GM12878 (cell line): ENCODE results near the gene CDKN2B-AS1. TPM values are rescaled to one million over a fixed set of nuclear protein-coding genes. Genes with fewer than 3 reads are reported as not detected.
A peak's percentile ranks its signal among the peaks of the same experiment; 100 is the strongest.

Experiments
- ATAC-seq: fragments of 200-7000 bp; cut with Tn5 transposase; 3 replicates; pipeline ENCODE4 v1.9.1; 2020; ENCODE audit warnings: mild to moderate bottlenecking, moderate library complexity
- BruUV-seq: library from RNA; stranded (reverse); fragments of 400-500 nt; replicated peaks from 2 replicates; lab custom pipeline; 2021; lab: Mats Ljungman, UMichigan
- CTCF ChIA-PET: fragments of 300-600 bp; sonication (Branson Sonifier 250); formaldehyde crosslinking; extraction: SDS; loops from one replicate; lab custom pipeline; 2021; ENCODE audit warnings: inconsistent platforms; lab: Yijun Ruan, JAX
- POLR2A ChIA-PET: fragments of 350-600 bp; formaldehyde crosslinking; extraction: SDS; loops from one replicate; lab custom pipeline; 2021; ENCODE audit warnings: inconsistent platforms; lab: Charles Lee
- RAD21 ChIA-PET: fragments of 300-600 bp; sonication (Branson Sonifier 250); formaldehyde crosslinking; loops from one replicate; lab custom pipeline; 2023; ENCODE audit warnings: antibody characterized with exemption; ENCODE audit not compliant: unreplicated experiment; lab: Charles Lee
- SMC1A ChIA-PET: fragments of 300-600 bp; sonication (Branson Sonifier 250); formaldehyde crosslinking; loops from one replicate; lab custom pipeline; 2023; ENCODE audit not compliant: unreplicated experiment, uncharacterized antibody; lab: Charles Lee
- DNase-seq: peaks from one replicate; pipeline ENCODE4 v3.0.0-alpha.2; 2011; ENCODE audit warnings: low read depth, low spot score
- FAIRE-seq: peaks from 3 replicates; lab custom pipeline; 2011; peaks lifted over from hg19 to GRCh38; lab: Jason Lieb, UNC
- H2AFZ ChIP-seq: 2 replicates; pipeline ENCODE4 v1.6.0; 2011; ENCODE audit warnings: low read depth, low read length, control low read depth; ENCODE audit not compliant: control insufficient read depth
- H3K27ac ChIP-seq: 2 replicates; pipeline ENCODE4 v1.5.1; 2011; ENCODE audit warnings: control low read depth; ENCODE audit not compliant: control insufficient read depth, insufficient read depth
- H3K27me3 ChIP-seq, 2 experiments: replicated peaks in 1 of 2; 2 replicates each; pipeline versions ENCODE4 v1.6.0 to v1.6.1; 2011; ENCODE audit warnings: low read length in 1 of 2; ENCODE audit not compliant: control insufficient read depth in 2 of 2, insufficient read depth in 2 of 2
- H3K36me3 ChIP-seq, 2 experiments: 2 replicates each; pipeline ENCODE4 v1.5.1; 2011; ENCODE audit warnings: low read length in 1 of 2; ENCODE audit not compliant: control insufficient read depth in 2 of 2, insufficient read depth in 2 of 2
- H3K4me1 ChIP-seq: 2 replicates; pipeline ENCODE4 v1.6.1; 2011; ENCODE audit warnings: mild to moderate bottlenecking, low read length, moderate library complexity, mixed read lengths; ENCODE audit not compliant: control insufficient read depth, insufficient read depth
- H3K4me2 ChIP-seq: 2 replicates; pipeline ENCODE4 v1.6.0; 2011; ENCODE audit warnings: control low read depth; ENCODE audit not compliant: control insufficient read depth, insufficient read depth
- H3K4me3 ChIP-seq: fragments of 200-600 bp; sonication (generic); 2 replicates; pipeline ENCODE4 v1.5.1; 2016
- H3K79me2 ChIP-seq: 2 replicates; pipeline ENCODE4 v1.6.0; 2011; ENCODE audit warnings: low read length; ENCODE audit not compliant: control insufficient read depth, insufficient read depth
- H3K9ac ChIP-seq: 2 replicates; pipeline ENCODE4 v1.8.0; 2011; ENCODE audit warnings: low read length, control low read depth, mixed read lengths; ENCODE audit not compliant: control insufficient read depth, insufficient read depth
- H3K9me3 ChIP-seq: replicated peaks from 3 replicates; pipeline ENCODE4 v1.5.1; 2011; ENCODE audit warnings: mild to moderate bottlenecking, low read length; ENCODE audit not compliant: control insufficient read depth, insufficient read depth
- H4K20me1 ChIP-seq: 2 replicates; pipeline ENCODE4 v1.6.0; 2011; ENCODE audit not compliant: control insufficient read depth, insufficient read depth
- CBX5 ChIP-seq: sonication (generic); IDR thresholded peaks from 2 replicates; pipeline ENCODE4 v1.6.1; 2016; ENCODE audit warnings: low read depth, moderate library complexity, mild to moderate bottlenecking, inconsistent platforms
- EGR1 ChIP-seq, 2 experiments: IDR thresholded peaks; 1 replicate in 1 of 2; 2 replicates in 1 of 2; pipeline ENCODE4 v1.6.1; 2011 to 2012; ENCODE audit warnings: low read depth in 2 of 2, low read length in 2 of 2, borderline replicate concordance in 1 of 2, mild to moderate bottlenecking in 1 of 2, moderate library complexity in 1 of 2
- EZH2 ChIP-seq: IDR thresholded peaks from 2 replicates; pipeline ENCODE4 v1.6.1; 2012; ENCODE audit warnings: low read depth, mild to moderate bottlenecking, control low read depth, inconsistent platforms, low read length, borderline replicate concordance; ENCODE audit not compliant: control insufficient read depth
- GATAD2B ChIP-seq: fragments of 450-650 bp; conservative IDR thresholded peaks from 2 replicates; pipeline ENCODE4 v1.6.1; 2017; ENCODE audit warnings: low read depth, mild to moderate bottlenecking, moderate library complexity
- NFYA ChIP-seq: IDR thresholded peaks from 2 replicates; pipeline ENCODE4 v1.6.1; 2011; ENCODE audit warnings: low read depth, mild to moderate bottlenecking, low read length, improper control_type of control experiment, borderline replicate concordance
- YY1 ChIP-seq: IDR thresholded peaks from 2 replicates; pipeline ENCODE4 v1.6.1; 2011; ENCODE audit warnings: low read depth, mild to moderate bottlenecking, low read length
- WGBS: methylation state at CpG from one replicate; pipeline ENCODE4 v1.1.6; 2016; ENCODE audit warnings: low lambda C conversion rate; ENCODE audit not compliant: insufficient replicate concordance, insufficient coverage; ENCODE audit errors: missing lambda C conversion rate; 5-methylcytosine and 5-hydroxymethylcytosine counted together
- in situ Hi-C: fragments of 300-500 bp; cut with MboI; formaldehyde crosslinking; loops from 9 replicates; pipeline ENCODE4 v1.14.3; 2018; ENCODE audit warnings: mixed read lengths
- intact Hi-C: fragments of 100-400 bp; cut with micrococcal nuclease; formaldehyde crosslinking; loops from one replicate; pipeline ENCODE4 v1.14.2; 2022; ENCODE audit not compliant: unreplicated experiment
- polyA plus RNA-seq, 11 experiments: library from polyadenylated mRNA; depleted of rRNA in 4 of 11; unstranded in 6 of 11; stranded (reverse) in 5 of 11; fragments of >200 nt; fragmentation: Nextera tagmentation in 4 of 11; fragmentation: Illumina TruSeq in 1 of 11; extraction: Ambion mirVana in 4 of 11; extraction: Trizol in 1 of 11; gene quantifications; 1 replicate in 1 of 11; 2 replicates in 10 of 11; pipeline versions ENCODE4 v1.2.1 to v1.2.3, GENCODE V29; 2011 to 2016; ENCODE audit warnings: inconsistent platforms in 2 of 11, missing spikeins in 2 of 11, low read depth in 1 of 11
- total RNA-seq, 4 experiments: library from RNA; depleted of rRNA in 3 of 4; stranded (reverse); fragments of >200 nt in 3 of 4; fragmentation: Illumina TruSeq in 1 of 4; extraction: Trizol in 1 of 4; gene quantifications; 2 replicates each; pipeline versions ENCODE4 v1.2.1 to v1.2.3, GENCODE V29; 2013 to 2021

CDKN2B-AS1 gene
- total and polyA plus RNA-seq, 10 of the 15 experiments (the other 5 are each of a cell fraction or from before 2014, with no cell fraction given), result 0.22 to 2.2 (median 1.0) TPM; not detected in 1

GRCh38 chr9:21974343-21974721, 20.3 kb upstream of the CDKN2B-AS1 start:
- H3K4me2 ChIP-seq, result peak overlapping the region; percentile 91
- H3K27ac ChIP-seq, result no peak overlapping the region
- no peak overlapping the region for H3K9ac ChIP-seq
- H3K9me3 ChIP-seq, result peaks cover 2% of the 10 kb centered on the region; the same call in 1 of the 3 replicates
- no peaks in the 10 kb centered on the region; the same call in 1 of the 2 replicates for H4K20me1 ChIP-seq
- no peaks in the 10 kb centered on the region for H3K79me2 ChIP-seq
- no peaks in the 10 kb centered on the region for H3K36me3 ChIP-seq
- SMC1A ChIA-PET, result no interaction called here
- no TSS peak for BruUV-seq
- TF ChIP-seq GATAD2B, result no peak
- 0 out of 2 replicates have a peak, but pooled peaks have one; percentile 59 for TF ChIP-seq EZH2
- RAD21 ChIA-PET, result no interaction called here
- peak overlapping the region; percentile 82 for H3K4me3 ChIP-seq
- H2AFZ ChIP-seq, result no peak overlapping the region
- in situ Hi-C loops (no loop called here), intact Hi-C loops (no loop called here)
- H3K27me3 ChIP-seq, result peaks cover 0 to 4% of the 10 kb centered on the region in 2 experiments; a peak in 1 of 4 replicates
- DNase-seq, result no peak
- POLR2A ChIA-PET, result no interaction called here
- ATAC-seq, result no peak
- no peak for FAIRE-seq
- CTCF ChIA-PET, result no interaction called here
- 51% methylated on average over 19 of the region's 21 CpGs for WGBS
- no peaks in the 10 kb centered on the region for H3K4me1 ChIP-seq

DNA sequence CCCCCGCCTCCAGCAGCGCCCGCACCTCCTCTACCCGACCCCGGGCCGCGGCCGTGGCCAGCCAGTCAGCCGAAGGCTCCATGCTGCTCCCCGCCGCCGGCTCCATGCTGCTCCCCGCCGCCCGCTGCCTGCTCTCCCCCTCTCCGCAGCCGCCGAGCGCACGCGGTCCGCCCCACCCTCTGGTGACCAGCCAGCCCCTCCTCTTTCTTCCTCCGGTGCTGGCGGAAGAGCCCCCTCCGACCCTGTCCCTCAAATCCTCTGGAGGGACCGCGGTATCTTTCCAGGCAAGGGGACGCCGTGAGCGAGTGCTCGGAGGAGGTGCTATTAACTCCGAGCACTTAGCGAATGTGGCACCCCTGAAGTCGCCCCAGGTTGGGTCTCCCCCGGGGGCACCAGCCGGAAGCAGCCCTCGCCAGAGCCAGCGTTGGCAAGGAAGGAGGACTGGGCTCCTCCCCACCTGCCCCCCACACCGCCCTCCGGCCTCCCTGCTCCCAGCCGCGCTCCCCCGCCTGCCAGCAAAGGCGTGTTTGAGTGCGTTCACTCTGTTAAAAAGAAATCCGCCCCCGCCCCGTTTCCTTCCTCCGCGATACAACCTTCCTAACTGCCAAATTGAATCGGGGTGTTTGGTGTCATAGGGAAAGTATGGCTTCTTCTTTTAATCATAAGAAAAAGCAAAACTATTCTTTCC, 19.7 kb upstream of the CDKN2B-AS1 start:
- peak; percentile 85 for ATAC-seq
- H3K4me1 ChIP-seq, result no peaks in the 10 kb centered on the region
- ChIA-PET CTCF (no interaction called here), RAD21 (no interaction called here), POLR2A (no interaction called here), SMC1A (no interaction called here)
- H3K36me3 ChIP-seq, result no peaks in the 10 kb centered on the region
- no peaks in the 10 kb centered on the region; the same call in 1 of the 2 replicates for H4K20me1 ChIP-seq
- no TSS peak for BruUV-seq
- peaks cover 0 to 4% of the 10 kb centered on the region in 2 experiments; a peak in 1 of 4 replicates for H3K27me3 ChIP-seq
- H2AFZ ChIP-seq, result peak overlapping the region; percentile 69
- WGBS, result 6% methylated on average over 41 of the region's 51 CpGs
- in situ Hi-C loops, result no loop called here
- TF ChIP-seq NFYA, result no peak
- TF ChIP-seq CBX5, result 0 out of 2 replicates have a peak, but pooled peaks have one; percentile 12
- TF ChIP-seq YY1, result 0 out of 2 replicates have a peak, but pooled peaks have one; percentile 11
- peak in 1 of 2 experiments; percentile 68; a peak in 2 of 3 replicates for TF ChIP-seq EGR1 (IDR thresholded peaks at IDR 0.05; ENCODE audit: borderline replicate concordance in 1 of 2, low read depth in 2 of 2, low read length in 2 of 2)
- intact Hi-C loops, result no loop called here
- H3K79me2 ChIP-seq, result no peaks in the 10 kb centered on the region
- no peak overlapping the region for H3K27ac ChIP-seq
- H3K4me3 ChIP-seq, result peak overlapping the region; percentile 82
- H3K4me2 ChIP-seq, result peak overlapping the region; percentile 91
- no peak for FAIRE-seq
- DNase-seq, result no peak
- peak overlapping the region; percentile 38; the same call in 1 of the 2 replicates for H3K9ac ChIP-seq
- peaks cover 2% of the 10 kb centered on the region; the same call in 1 of the 3 replicates for H3K9me3 ChIP-seq
